K562 (cell line): ENCODE data around the gene CCDC9. TPM values are rescaled to one million over a fixed set of nuclear protein-coding genes. Genes with fewer than 3 reads are reported as not detected.

Experiments used
- COPS2 ChIP-seq: fragments of 450-650 bp; conservative IDR thresholded peaks from 2 replicates; pipeline ENCODE4 v1.6.1; 2016; ENCODE audit warnings: mild to moderate bottlenecking, moderate library complexity
- DPF2 ChIP-seq: fragments of 450-650 bp; IDR thresholded peaks from 2 replicates; pipeline ENCODE4 v1.6.1; 2016
- GATAD2B ChIP-seq: fragments of 450-650 bp; IDR thresholded peaks from 2 replicates; pipeline ENCODE4 v1.6.1; 2017; ENCODE audit warnings: mild to moderate bottlenecking, borderline replicate concordance
- HCFC1 ChIP-seq: IDR thresholded peaks from 2 replicates; pipeline ENCODE4 v1.6.1; 2012; ENCODE audit warnings: low read depth, low read length, improper control_type of control experiment
- NRF1 ChIP-seq, 2 experiments: fragments of 450-650 bp; IDR thresholded peaks in 1 of 2; conservative IDR thresholded peaks in 1 of 2; 2 replicates each; pipeline ENCODE4 v1.6.1; 2014; ENCODE audit warnings: mild to moderate bottlenecking in 2 of 2
- POLR2AphosphoS2 ChIP-seq: IDR thresholded peaks from 2 replicates; pipeline ENCODE4 v1.6.1; 2012; ENCODE audit warnings: low read length, improper control_type of control experiment
- SMARCB1 ChIP-seq: IDR thresholded peaks from 2 replicates; pipeline ENCODE4 v1.6.1; 2011; ENCODE audit warnings: improper control_type of control experiment, low read depth; ENCODE audit not compliant: insufficient read length
- ZNF644 ChIP-seq: fragments of 200-800 bp; sonication (Bioruptor generic); IDR thresholded peaks from 2 replicates; pipeline ENCODE4 v1.6.1; 2016; ENCODE audit warnings: low read depth, missing genetic modification characterization, missing compliant biosample characterization
- ZNF766 ChIP-seq: fragments of 200-800 bp; sonication (Bioruptor generic); conservative IDR thresholded peaks from 2 replicates; pipeline ENCODE4 v1.6.1; 2016; ENCODE audit warnings: missing genetic modification characterization, missing compliant biosample characterization
- polyA plus RNA-seq, 8 experiments: library from polyadenylated mRNA; depleted of rRNA in 4 of 8; stranded (reverse) in 5 of 8; unstranded in 3 of 8; fragments of >200 nt; fragmentation: Nextera tagmentation in 2 of 8; fragmentation: Illumina TruSeq in 1 of 8; extraction: Ambion mirVana in 2 of 8; extraction: Trizol in 1 of 8; gene quantifications; 2 replicates each; pipeline versions ENCODE4 v1.2.1 to v1.2.3, GENCODE V29; 2011 to 2014; ENCODE audit warnings: inconsistent platforms in 1 of 8, missing spikeins in 1 of 8
- total RNA-seq, 7 experiments: library from RNA; depleted of rRNA in 6 of 7; stranded (reverse); fragments of >200 nt in 6 of 7; fragmentation: Illumina TruSeq in 2 of 7; extraction: Trizol in 2 of 7; gene quantifications; 2 replicates each; pipeline versions ENCODE4 v1.2.1 to v1.2.3, GENCODE V29; 2011 to 2021; ENCODE audit warnings: low replicate concordance in 1 of 7
- TF ChIP-seq, protein P1 (sequence below): fragments of 250-450 bp; sonication (Bioruptor Pico); IDR thresholded peaks from 2 replicates; pipeline ENCODE4 v1.8.0; 2021; ENCODE audit warnings: moderate library complexity, mild to moderate bottlenecking, inconsistent platforms
- TF ChIP-seq, protein P2 (sequence below): sonication (generic); formaldehyde crosslinking; IDR thresholded peaks from 2 replicates; pipeline ENCODE4 v1.8.0; 2022; ENCODE audit warnings: mild to moderate bottlenecking, missing genetic modification reagents
- TF ChIP-seq, protein P3 (sequence below): fragments of 200-600 bp; sonication (generic); IDR thresholded peaks from one replicate; pipeline ENCODE4 v1.6.1; 2012; ENCODE audit warnings: mild to moderate bottlenecking, low read depth, low read length, inconsistent platforms

Gene CCDC9
- total and polyA plus RNA-seq, 9 of the 15 experiments (the other 6 are each of a cell fraction or from before 2014, with no cell fraction given), result 0.23 to 38.6 (median 8.4) TPM

DNA sequence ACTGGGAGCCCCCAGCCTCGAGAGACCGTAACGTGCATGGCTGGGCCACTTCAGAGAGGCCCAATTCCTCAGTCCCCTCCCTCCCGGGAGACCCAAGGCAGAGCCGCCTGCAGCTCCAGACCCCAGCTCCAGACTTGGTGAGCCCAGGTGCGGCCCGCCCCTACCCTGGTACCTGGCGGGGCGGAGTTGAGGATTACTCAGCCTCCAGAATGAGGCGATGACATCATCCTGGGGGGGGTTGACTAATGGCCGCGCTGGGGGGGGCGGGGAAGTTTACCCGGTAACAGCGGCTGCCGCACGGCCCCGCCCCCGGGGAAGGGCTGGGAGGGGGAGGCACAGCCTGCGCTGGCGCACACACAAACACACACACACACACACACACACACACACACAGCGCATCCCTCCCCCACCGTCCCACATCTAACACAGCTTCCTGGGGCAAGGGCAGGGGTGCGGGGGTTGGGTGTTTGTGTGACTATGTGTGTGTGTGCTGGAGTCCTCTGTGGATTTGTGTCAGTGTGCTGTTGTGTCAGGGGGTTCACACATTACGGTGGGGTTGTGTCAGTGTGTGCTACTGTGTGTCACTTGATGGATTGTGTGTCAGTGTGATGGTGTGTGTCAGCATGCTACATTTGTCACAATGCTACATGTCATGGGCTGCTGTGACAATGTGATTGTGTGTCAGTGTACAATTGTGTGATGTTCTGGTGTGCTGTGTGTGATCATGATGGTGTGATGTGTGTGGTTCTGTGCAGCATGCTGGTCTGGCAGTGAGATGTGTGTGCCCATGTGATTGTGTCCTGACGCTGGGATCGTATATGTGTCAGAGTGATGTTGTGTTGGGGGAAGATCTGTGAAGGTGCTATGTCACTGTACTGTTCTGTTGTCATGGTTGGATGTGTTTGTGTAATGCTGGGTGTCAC, 15.1 kb upstream of the CCDC9 start (continued):
- TF ChIP-seq, protein P1, sequence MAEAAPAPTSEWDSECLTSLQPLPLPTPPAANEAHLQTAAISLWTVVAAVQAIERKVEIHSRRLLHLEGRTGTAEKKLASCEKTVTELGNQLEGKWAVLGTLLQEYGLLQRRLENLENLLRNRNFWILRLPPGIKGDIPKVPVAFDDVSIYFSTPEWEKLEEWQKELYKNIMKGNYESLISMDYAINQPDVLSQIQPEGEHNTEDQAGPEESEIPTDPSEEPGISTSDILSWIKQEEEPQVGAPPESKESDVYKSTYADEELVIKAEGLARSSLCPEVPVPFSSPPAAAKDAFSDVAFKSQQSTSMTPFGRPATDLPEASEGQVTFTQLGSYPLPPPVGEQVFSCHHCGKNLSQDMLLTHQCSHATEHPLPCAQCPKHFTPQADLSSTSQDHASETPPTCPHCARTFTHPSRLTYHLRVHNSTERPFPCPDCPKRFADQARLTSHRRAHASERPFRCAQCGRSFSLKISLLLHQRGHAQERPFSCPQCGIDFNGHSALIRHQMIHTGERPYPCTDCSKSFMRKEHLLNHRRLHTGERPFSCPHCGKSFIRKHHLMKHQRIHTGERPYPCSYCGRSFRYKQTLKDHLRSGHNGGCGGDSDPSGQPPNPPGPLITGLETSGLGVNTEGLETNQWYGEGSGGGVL, result no peak
- TF ChIP-seq HCFC1 (no peak), COPS2 (no peak), POLR2AphosphoS2 (no peak), ZNF644 (tag) (no peak), GATAD2B (no peak), SMARCB1 (no peak), DPF2 (peak; percentile 77), NRF1 (conservative IDR thresholded peaks at IDR 0.05 in 1 of 2, IDR thresholded peaks at IDR 0.05 in 1 of 2) (peak; percentile 79 to 83), ZNF766 (CRISPR knock-in tag) (no peak)
- TF ChIP-seq, protein P2, sequence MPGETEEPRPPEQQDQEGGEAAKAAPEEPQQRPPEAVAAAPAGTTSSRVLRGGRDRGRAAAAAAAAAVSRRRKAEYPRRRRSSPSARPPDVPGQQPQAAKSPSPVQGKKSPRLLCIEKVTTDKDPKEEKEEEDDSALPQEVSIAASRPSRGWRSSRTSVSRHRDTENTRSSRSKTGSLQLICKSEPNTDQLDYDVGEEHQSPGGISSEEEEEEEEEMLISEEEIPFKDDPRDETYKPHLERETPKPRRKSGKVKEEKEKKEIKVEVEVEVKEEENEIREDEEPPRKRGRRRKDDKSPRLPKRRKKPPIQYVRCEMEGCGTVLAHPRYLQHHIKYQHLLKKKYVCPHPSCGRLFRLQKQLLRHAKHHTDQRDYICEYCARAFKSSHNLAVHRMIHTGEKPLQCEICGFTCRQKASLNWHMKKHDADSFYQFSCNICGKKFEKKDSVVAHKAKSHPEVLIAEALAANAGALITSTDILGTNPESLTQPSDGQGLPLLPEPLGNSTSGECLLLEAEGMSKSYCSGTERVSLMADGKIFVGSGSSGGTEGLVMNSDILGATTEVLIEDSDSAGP (CRISPR knock-in tag), result 0 out of 2 replicates have a peak, but pooled peaks have one; percentile 31
- TF ChIP-seq, protein P3, sequence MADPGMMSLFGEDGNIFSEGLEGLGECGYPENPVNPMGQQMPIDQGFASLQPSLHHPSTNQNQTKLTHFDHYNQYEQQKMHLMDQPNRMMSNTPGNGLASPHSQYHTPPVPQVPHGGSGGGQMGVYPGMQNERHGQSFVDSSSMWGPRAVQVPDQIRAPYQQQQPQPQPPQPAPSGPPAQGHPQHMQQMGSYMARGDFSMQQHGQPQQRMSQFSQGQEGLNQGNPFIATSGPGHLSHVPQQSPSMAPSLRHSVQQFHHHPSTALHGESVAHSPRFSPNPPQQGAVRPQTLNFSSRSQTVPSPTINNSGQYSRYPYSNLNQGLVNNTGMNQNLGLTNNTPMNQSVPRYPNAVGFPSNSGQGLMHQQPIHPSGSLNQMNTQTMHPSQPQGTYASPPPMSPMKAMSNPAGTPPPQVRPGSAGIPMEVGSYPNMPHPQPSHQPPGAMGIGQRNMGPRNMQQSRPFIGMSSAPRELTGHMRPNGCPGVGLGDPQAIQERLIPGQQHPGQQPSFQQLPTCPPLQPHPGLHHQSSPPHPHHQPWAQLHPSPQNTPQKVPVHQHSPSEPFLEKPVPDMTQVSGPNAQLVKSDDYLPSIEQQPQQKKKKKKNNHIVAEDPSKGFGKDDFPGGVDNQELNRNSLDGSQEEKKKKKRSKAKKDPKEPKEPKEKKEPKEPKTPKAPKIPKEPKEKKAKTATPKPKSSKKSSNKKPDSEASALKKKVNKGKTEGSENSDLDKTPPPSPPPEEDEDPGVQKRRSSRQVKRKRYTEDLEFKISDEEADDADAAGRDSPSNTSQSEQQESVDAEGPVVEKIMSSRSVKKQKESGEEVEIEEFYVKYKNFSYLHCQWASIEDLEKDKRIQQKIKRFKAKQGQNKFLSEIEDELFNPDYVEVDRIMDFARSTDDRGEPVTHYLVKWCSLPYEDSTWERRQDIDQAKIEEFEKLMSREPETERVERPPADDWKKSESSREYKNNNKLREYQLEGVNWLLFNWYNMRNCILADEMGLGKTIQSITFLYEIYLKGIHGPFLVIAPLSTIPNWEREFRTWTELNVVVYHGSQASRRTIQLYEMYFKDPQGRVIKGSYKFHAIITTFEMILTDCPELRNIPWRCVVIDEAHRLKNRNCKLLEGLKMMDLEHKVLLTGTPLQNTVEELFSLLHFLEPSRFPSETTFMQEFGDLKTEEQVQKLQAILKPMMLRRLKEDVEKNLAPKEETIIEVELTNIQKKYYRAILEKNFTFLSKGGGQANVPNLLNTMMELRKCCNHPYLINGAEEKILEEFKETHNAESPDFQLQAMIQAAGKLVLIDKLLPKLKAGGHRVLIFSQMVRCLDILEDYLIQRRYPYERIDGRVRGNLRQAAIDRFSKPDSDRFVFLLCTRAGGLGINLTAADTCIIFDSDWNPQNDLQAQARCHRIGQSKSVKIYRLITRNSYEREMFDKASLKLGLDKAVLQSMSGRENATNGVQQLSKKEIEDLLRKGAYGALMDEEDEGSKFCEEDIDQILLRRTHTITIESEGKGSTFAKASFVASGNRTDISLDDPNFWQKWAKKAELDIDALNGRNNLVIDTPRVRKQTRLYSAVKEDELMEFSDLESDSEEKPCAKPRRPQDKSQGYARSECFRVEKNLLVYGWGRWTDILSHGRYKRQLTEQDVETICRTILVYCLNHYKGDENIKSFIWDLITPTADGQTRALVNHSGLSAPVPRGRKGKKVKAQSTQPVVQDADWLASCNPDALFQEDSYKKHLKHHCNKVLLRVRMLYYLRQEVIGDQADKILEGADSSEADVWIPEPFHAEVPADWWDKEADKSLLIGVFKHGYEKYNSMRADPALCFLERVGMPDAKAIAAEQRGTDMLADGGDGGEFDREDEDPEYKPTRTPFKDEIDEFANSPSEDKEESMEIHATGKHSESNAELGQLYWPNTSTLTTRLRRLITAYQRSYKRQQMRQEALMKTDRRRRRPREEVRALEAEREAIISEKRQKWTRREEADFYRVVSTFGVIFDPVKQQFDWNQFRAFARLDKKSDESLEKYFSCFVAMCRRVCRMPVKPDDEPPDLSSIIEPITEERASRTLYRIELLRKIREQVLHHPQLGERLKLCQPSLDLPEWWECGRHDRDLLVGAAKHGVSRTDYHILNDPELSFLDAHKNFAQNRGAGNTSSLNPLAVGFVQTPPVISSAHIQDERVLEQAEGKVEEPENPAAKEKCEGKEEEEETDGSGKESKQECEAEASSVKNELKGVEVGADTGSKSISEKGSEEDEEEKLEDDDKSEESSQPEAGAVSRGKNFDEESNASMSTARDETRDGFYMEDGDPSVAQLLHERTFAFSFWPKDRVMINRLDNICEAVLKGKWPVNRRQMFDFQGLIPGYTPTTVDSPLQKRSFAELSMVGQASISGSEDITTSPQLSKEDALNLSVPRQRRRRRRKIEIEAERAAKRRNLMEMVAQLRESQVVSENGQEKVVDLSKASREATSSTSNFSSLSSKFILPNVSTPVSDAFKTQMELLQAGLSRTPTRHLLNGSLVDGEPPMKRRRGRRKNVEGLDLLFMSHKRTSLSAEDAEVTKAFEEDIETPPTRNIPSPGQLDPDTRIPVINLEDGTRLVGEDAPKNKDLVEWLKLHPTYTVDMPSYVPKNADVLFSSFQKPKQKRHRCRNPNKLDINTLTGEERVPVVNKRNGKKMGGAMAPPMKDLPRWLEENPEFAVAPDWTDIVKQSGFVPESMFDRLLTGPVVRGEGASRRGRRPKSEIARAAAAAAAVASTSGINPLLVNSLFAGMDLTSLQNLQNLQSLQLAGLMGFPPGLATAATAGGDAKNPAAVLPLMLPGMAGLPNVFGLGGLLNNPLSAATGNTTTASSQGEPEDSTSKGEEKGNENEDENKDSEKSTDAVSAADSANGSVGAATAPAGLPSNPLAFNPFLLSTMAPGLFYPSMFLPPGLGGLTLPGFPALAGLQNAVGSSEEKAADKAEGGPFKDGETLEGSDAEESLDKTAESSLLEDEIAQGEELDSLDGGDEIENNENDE, result no peak
